Measurements from ENCODE around the gene GTPBP1.

Gene GTPBP1
- total RNA-seq: 24.5 to 218 (median 47.9) reads per million in 17 experiments

DNA sequence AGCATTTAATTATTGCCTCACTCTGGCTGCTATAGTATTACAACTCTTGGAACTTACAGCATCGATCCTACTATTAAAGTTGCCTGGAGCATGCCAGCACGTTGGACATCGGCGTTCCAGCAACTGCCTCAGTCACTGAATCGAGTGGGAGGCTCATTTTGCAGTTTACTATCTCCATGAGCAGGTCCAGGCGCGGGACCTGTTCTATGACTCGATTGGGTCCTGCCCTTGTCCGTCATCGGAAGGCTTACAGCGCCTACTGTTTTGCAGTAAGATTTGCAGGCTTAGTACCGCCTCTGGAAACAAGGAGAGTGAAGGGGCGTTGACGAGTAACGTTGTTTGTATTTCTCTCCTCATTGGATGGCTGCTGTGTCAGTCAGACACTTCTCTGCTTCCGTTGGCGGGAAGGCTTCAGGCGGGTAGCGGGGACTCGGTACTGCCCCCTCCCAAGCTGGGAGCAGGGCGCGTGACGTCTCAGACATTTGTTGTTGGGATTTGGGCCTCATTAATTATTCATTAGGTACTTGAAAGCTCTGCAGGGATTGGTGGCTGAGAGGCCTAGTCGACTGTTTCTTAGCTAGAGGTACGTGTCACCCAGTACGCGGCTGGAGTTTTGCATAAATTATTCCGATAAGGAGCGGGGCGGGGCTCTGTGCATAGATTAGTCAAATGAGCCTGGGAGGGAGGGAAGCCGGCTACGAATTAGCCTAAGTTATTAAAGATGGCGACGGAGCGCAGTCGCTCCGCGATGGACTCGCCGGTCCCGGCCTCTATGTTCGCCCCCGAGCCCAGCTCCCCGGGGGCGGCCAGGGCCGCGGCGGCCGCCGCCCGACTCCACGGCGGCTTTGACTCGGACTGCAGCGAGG, at the start of gene GTPBP1:
Gene GTPBP1, plus strand, starts transcription at position 710 of the 866 bp plus-strand sequence. Its CDS starts 12 bp downstream, at position 722.
- DNase-seq: peak; percentile 99 to 100 (median 100)

DNA sequence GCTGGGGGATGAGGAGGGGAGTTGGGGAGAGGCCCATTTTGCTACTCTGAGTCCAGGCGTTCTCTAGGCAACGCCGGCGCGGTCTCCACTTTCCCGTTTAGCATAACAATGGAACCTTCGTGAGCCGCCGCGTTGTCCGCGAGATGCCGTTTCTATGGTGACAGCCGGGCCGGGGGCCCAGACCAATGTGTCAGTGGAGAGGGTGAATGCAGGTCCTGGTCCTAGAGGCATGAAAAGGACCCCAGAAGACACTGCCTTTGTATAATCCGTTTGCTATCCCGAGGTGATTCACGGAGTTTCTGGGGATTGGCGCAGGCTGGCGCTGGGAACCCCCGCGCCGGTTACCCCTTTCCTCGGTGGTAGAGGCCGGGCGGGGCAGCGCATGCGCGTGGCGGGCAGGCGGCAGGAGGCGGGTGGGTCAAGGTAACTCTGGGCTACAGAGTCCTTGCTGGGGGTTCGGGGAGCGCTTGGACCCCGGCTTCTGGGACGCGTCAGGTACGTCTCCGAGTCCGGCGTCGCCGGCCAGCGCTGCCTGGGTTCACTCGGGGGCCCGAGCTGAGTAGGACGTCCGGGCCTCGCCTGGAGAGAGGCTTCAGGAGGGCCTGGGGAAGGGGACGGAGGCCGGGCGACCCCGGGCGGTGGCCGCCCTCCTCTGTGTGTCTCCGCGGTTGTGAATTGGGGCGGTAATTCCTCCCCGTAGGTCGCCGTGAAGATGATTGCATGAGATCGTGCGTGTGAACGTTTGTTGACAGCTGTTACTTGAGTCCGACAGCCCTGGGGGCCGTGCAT, 49.3 kb upstream of the GTPBP1 start, which contains the start of the genes CBY1 and FAM227A:
Gene CBY1, plus strand, starts transcription at position 383 of the 789 bp plus-strand sequence. CDS start 11,417 bp downstream, outside the sequence.
Gene FAM227A, minus strand, starts transcription at position 137 of the 789 bp plus-strand sequence. CDS start 6,224 bp downstream, outside the sequence.
- DNase-seq: peak; percentile 91 to 95 (median 93)

DNA sequence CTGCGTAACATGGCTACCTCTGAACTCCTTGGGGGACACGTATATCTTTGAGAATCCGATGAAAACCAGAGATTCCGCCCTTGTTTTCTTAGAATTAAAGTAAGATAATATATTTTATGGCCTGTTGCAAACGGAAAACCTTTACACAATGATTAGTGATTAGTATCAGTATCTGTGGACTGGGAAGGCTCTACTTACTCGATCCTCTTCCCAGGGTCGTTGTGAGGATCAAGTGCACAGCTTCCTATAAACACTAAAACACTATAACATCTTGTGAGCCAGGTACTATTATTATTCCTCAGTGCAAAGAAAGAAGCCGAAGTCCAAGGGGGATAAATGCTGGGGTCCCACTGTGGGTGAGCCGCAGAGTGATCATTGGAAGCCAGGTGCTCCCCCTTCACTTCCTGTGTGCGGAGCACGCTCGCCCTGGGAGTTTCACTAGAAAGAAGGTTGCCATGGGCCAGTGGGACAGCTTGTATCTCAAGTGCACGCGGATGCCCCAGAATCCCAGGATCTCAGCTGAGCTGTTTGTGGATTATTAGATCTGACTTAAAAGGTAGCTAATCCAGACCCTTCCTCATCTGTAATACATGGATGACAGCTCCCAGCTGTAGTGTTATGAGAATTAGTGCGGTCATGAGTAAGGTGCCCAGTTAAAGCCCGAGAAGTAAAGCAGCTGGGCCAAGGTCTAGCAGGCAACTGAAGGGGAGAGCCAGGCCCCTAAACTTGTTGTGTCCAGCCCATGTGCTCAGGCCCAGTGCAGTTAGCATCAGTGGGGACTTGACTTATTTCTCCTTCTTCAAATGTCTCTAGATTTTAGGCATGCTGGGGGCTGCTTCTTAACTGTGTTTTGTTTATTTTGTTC, 48.5 kb upstream of the GTPBP1 start:
- DNase-seq: peak in 1 of 4 experiments; percentile 17

DNA sequence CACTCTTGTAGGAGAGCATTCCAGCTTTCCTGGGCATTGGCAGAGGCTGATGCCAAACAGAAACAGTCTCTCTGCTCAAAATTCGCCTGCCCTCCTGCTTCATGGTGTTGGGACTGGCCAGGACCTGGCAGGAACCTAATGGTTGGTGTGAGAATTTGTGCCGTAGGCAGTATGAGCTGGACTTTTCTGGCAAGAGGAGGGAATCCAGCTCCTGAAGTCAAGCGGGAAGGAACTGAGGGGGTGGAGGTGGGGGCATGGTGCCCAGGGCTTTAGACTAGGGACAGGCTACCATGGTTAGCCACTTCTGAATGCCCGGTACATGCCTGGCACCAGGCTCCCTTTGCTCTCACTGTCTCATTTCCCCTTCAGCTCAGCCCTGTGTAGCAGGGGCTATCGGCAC, 30.9 kb upstream of the GTPBP1 start:
- DNase-seq: no peak

DNA sequence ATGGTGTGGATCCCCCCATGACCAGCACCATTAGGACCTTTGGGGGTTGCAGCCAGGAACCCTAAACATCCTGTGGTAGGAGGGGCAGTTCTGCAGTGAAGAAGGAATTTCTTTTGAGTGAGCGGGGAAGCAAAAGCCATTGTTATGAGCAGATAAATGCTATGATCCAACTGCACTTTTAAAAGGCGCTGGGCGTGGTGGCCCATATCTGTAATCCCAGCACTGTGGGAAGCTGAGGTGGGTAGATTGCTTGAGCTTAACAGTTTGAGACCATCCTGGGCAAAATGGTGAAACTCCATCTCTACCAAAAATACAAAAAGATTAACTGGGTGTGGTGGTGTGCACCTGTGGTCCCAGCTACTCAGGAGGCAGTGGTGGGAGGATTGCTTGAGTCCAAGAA, 29.9 kb upstream of the GTPBP1 start:
- DNase-seq: no peak

DNA sequence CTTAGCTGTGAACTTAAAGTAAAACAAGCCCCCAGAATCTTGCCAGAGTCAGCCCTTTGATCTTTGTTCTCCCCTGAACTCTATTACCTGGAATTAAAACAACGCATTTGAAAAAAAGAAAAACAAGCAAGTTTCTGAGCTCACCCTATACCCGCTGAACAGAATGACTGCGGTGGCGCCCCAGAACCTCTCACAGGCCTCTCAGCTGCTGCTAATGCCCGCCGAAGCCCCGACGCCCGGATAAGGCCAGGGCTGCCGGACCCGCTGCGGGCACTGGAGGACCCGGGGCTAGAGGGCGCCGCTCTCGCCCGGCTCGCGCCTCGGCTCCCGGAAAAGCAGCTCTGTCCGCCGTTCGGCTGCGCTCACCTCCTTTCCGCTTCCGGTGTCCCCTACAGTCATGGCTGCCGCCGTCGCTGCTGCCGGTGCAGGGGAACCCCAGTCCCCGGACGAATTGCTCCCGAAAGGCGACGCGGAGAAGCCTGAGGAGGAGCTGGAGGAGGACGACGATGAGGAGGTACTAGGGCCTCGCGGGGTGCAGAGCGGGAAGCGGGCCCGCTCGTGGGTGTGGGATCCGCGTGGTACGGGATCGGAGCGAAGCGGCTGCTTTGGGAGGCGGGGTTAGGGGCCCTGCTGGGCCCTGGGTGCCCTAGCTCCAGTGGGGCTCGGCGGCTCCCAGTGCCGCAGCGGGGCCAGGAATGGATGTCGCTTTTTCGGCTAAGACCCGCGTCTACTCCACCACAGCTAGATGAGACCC, 24.0 kb upstream of the GTPBP1 start, which contains the start of gene TOMM22:
Gene TOMM22, plus strand, starts transcription at position 376 of the 754 bp plus-strand sequence. Its CDS starts 22 bp downstream, at position 398.
- DNase-seq: peak; percentile 92 to 97 (median 94)

DNA sequence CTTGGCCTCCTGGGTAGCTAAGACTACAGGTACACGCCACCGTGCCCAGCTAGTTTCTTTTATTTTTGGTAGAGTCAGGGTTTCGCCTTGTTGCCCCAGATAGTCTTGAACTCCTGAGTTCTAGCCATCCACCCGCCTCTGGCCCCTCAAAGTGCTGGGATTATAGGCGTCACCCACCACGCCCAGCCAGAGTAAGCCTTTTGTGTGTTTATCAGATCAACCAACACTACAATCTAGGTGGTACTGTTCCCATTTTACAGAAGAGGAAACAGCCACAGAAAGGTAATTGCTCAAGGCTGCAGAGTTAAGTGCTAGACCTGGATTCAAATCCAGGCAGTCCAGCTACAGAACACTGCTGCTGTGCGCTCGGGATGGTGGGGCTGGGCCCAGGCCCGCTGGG, 20.8 kb upstream of the GTPBP1 start:
- DNase-seq: no peak

DNA sequence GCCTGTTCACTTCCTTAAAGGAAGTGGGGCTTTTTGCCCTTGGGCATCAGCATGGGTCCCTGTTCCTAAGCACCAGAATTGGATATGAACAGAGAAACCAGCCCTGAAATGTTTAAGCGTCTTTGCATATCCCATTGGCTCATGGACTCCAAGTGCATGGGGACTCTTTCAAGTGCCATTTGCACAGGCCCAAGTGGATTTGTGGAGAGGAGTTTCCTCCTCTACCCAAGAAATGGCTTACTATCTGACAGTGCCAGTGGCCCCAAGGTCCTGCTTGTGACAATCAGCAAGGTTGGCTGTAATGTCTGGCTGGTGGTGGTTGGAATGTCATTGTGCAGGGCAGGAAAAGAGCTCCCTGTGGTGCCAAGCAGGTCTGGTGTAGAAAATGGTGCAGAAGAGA, 20.0 kb upstream of the GTPBP1 start:
- no peak for DNase-seq

DNA sequence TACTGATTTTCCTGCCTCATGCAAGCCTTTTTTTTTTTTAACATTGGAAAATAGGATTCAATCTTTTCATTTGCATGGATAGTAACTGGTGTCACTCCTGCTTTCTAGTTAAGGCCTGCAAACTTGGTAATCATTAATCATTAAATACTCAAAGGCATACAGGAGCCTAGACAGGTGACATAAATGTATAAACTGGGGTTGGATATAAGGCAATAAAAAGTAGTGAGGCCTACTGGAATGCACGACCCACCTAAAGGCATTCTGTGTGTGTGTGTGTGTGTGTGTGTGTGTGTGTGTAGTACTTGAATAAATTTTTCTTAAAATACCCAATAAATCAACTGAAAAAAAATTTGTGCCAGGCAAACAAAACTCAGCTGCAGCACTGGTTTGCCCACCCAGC, 16.1 kb upstream of the GTPBP1 start:
- DNase-seq: no peak

DNA sequence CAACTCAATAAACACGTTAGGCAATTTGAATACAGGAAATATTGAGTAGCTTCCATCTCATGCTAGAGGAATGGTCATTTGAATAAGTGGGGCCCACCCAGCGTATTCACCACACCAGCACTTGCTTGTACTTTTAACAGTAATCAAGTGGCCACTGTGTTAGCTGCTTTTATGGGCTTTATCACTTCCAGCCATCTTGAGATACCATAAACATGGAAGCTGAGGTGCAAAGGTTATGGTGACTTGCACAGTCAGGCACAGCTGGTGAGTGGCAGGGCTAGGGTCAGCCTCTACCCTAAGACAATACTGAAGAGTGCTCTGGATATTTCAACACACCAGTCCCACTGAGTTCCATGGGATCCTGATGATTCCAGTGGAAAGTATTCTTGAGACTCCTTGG, 11.7 kb upstream of the GTPBP1 start:
- no peak for DNase-seq

DNA sequence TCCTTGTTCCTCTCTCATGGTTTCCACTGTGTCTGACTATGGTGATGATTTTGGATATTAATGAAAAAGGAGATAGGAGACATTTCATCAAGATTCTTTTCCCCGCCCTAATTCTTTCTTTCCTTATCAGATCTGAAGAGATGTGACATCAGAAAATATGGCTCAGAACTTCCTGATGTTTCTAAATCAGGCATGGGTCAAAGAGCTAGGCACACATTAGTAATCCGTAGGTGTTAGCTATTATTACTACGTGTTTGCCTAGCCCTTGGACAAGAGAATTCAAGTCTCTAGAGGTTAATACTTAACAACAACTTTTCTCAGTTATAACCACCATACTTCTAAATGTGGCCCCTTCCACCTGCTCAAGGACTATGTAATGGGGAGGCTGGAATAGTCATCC, 10.8 kb upstream of the GTPBP1 start:
- peak in 2 of 4 experiments; percentile 53 to 72 for DNase-seq

DNA sequence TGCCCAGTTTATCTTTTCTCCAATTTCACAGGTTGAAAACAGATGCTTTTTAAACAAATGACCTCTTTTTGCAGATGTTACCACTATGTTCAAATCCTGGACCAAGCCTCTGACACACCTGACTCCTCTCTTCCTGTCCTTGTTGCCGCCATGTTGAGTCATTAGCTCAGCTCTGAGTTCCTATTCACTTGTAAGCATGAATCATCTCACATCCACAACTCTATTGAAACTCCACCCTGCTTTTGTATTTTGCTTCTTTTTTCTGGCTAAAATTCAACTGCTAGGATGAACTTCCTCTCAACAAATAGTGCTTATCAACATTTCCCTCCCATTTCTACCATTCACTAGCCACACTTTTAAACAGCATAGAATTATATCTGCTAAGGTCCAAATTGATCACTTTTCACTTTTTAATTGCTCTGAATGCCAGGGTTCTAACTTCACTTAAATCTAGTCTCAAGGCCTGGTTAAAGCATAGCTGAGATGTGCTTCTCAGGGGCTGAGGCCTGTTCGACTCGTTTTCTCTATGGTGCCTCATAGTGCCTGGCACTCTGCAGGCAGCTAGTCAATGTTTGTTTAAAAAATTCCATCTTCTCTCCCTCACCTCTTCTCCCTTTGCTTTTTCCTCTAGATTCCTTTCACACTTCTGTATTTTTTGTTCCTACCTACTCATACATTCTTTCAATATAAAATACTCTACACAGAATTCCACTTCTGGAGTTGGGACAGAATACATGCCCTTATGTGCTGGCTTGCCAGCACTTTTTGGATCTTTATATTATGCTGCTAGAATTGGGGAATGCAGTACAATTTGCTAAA, 8.9 kb upstream of the GTPBP1 start:
- peak; percentile 56 to 82 (median 66) for DNase-seq

DNA sequence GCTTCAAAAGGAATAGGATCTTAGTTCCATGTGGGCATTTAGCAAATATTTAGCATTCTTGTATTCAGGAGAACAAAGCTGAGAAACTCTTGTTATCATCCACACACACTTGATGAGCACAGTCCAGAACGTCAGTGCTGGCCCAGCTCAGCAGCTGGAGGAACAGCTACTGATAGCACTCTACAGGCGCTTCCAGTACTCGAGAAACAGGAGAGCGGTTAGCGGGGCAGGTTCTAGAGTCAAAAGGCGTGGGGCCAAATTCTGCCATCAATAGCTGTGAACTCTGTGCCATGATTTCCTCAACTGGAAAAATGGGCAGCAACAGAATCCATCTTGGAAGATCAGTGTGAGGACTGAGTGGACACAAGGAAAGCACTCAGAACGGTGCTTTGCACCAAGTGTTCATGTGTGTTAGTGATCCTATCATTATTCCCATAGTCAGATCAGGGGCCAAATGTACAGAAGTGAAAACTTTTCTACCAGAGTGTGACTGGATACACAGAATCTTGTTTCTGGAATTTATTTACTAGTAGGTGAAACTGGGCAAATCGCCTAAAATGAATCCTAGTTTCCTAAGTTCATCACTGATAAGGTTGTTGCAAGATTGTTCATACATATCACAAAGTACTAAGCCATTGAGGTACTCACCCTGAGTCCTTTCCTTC, 8.2 kb upstream of the GTPBP1 start:
- DNase-seq: no peak

DNA sequence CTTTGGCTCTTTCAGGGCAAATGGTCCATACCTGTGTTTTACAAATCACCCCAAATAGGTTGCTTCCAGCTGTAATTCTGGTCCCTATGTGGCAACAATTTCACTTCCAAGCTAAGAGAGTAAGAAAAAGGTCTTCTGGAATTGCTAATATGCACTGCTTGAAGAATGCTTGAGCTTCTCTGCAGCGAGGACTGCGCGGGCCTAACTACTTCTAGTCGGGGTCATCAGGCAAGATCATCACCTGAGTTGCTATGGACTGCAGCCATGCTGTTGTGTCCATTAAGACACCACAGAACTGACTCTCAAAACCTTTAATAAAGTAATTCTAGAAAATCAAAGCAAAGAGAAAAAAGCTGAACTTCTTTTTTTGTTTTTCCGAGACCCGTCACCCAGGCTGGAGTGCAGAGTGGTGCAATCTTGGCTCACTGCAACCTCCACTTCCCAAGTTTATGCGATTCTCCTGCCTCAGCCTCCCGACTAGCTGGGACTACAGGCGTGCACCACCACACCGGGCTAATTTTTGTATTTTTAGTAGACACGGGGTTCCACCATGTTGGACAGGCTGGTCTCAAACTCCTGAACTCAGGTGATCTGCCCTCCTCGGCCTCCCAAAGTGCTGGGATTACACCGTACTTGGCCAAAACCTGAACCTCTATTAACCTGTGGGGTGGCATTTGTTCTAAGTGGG, 7.2 kb upstream of the GTPBP1 start:
- no peak for DNase-seq

DNA sequence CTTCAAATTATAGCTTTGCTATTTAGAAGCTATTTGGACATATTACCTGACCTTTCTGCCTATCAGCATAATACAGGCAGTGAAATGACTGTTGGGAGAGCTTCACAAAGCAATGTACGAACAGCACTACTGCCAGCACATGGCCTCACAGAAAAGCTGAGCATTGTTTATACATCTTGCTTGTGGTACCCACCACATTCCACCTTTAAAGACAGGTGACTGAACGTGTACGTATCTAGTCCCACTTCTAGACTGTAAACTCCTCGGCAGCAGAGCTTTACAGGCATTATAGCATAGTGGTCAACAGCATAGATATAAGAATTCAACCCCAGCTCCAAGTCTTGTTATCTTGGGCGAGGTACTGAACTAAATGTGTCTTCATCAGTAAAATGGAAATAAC, 6.6 kb upstream of the GTPBP1 start:
- no peak for DNase-seq

DNA sequence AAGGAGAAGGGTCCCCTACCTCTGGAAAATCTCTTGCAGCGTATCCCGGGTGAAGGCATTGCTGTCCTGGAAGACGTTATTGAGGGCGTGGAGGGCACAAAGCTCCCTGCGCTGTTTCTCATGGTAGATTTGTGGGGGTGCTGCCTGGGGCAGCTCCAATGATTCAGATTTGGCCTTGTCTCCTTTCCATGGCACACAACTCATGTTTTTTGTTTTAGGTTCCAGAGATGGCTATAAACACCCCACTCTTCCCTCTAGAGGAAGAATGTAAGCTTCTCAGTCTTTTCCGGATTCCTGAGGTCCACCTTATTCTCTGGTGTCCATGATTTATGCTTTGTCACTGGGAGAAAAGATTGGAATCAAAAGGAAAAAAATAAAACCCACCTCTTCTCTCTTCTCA, 6.0 kb upstream of the GTPBP1 start:
- DNase-seq: peak in 1 of 4 experiments; percentile 39

DNA sequence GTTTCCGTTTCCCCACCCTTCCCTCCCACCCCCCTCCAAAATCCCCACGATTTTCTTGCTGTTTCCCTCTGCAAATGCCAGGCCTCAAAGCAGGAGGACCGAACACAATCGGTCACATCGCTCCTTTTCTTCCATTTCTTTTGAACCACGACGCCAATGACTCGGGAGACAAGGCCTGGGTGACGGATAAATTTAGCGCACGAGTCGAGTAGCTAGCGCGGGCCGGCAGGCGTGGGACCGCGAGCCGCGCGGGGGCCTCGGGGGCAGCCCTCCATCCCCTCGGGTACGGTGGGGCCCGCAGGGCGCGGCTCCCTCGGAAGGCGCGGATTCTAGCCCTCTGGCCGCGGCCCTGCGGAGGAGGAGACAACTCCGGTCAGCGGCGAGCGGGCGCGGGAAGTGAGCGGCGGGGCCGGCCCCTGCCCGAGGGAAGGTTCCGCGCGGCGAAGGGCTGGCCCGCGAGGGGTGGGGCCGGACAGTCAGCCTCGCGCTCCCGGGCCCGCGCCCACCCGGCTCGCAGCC, 5.4 kb upstream of the GTPBP1 start:
- DNase-seq: peak; percentile 81 to 93 (median 88)

DNA sequence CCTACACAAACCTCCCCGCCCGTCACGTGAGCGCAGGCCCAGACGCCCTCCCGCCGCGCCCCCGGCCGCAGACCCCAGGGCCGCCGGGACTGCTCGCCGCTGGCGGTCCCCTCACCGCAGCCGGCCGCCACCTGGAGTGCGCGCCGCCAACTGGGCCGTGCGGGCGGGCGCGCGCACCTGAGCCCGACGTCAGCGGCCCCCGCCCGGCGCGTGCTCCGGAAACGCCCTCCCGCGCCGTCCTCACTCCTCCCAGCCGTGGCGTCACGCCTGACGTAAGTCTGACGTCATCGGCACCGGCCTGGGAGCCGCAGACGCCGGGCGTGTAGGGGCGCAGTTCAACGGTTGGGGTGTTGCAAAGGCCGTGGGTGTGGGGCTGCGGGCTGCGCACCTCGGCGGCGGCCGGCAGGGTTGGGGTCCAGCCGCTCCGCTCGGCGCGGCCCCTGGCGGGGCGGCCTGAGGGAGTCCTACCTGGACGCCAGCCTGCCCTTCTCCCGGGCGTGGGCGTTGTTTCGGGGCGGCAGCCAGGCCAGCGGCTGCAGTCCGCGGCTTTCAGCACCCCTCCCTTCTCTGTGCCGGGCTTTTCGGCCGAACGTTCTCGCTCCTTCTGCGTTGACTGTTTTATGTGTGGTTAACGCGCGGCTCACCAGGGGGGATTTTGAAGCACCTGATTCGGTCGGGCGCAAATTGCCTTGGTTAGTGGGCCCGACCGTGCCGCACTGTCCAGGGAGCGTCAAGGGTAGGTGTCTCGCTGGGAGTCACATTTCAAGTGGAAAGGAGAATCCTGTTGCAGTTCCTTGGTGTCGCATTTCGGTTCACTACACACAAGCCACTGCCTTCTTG, 4.7 kb upstream of the GTPBP1 start, which contains the start of gene JOSD1:
Gene JOSD1, minus strand, starts transcription at position 155 of the 840 bp plus-strand sequence. CDS start 956 bp downstream, outside the sequence.
- peak; percentile 98 to 99 (median 99) for DNase-seq
